A549 treated with Hydrocortisone at 1 μM for 4 hours (cell line): ENCODE measurements around the gene B4GALT4. TPM values are rescaled to one million over a fixed set of nuclear protein-coding genes. Genes with fewer than 3 reads are reported as not detected.

Experiments
- total RNA-seq: library from RNA; stranded (reverse); fragments of 200-300 nt; extraction: Qiagen RNA extraction; gene quantifications from 5 replicates; pipeline ENCODE4 v1.2.3, GENCODE V29; 2022

B4GALT4 gene, protein sequence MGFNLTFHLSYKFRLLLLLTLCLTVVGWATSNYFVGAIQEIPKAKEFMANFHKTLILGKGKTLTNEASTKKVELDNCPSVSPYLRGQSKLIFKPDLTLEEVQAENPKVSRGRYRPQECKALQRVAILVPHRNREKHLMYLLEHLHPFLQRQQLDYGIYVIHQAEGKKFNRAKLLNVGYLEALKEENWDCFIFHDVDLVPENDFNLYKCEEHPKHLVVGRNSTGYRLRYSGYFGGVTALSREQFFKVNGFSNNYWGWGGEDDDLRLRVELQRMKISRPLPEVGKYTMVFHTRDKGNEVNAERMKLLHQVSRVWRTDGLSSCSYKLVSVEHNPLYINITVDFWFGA
- 84.0 to 126 TPM (median 103 TPM) in 5 replicates for total RNA-seq

DNA sequence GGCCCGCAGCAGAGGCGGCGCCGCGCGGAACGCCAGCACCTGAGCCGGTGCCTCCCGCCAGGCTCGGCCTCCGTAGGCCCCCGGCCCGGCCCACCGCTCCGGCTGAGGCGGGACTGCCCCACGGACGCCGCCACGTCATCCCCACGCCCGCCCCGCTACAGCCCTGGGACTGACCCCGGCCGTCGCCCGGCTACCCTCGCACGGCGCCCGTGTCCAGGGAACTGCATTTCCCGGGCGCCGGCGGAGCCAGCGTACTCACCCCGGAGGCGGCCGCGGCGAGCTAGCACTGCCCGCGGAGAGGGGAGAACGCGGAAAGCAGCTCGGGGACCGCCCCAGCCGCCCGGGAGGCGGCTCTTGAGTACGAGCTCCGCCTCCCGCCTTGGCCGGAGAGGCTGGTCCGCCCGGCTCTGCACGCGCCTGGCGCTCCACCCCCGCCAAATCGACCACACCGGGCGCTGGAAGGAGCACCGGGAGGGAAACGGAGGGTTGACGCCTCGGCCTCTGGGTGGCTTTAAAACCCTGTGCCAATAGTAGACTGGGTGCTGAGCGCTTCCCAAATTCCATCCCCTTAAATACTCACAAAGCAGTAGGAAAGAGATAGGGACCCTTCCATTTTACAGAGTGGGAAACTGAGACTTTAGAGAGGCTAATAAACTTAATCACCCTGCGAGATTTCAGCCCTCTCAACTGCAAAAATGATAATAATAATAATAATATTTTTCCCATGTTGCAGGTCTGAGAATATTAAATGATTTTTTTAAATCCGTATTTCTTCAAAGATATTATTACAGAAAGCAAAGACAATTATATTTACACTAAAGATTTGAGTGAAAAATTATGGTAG, at the start of gene B4GALT4:
Gene B4GALT4, minus strand, starts transcription at position 288 of the 844 bp plus-strand sequence. CDS start 10,779 bp downstream, outside the sequence.

DNA sequence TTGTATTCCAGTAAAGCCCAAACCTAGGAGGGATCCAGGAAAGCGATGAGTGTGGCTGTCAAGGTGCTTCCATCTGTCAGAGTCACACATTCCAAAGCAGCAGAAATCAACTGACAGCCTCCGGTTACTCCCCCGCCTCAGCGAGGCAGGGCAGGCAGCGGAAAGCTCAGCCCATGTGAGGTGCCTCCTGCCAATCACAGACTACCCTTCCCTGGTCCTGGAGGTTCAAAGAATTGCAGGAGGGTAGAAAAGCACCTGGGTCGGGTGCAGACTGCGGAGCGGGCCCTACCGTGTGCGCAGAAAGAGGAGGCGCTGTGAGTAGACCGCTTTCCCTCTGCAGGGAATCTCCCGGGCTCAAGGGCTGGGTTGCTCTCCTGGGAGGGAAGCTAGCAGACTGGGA, 67.4 kb downstream of the B4GALT4 start, which contains the start of gene UPK1B:
Gene UPK1B, plus strand, starts transcription at position 274 of the 400 bp plus-strand sequence. CDS start 13,144 bp downstream, outside the sequence.

Other genes with a start within 250 kb of the B4GALT4 start
- 3.5 to 4.8 TPM (median 4.4 TPM) in 5 replicates for gene IGSF11, start 206.0 kb downstream of the B4GALT4 start, total RNA-seq
- not detected in 5 replicates for gene TEX55, start 94.7 kb downstream of the B4GALT4 start, total RNA-seq
- 9.6 to 14.3 TPM (median 11.9 TPM) in 5 replicates for gene UPK1B, start 67.3 kb downstream of the B4GALT4 start, total RNA-seq
- 0.75 to 1.6 TPM (median 1.2 TPM) in 5 replicates for gene ARHGAP31, start 53.5 kb upstream of the B4GALT4 start, total RNA-seq
- 20.8 to 26.1 TPM (median 23.6 TPM) in 5 replicates for gene TMEM39A, start 222.7 kb upstream of the B4GALT4 start, total RNA-seq
- gene POGLUT1, start 228.1 kb upstream of the B4GALT4 start, total RNA-seq: 7.1 to 10.7 TPM (median 9.1 TPM) in 5 replicates